GM12864 (cell line): ENCODE data around the gene SULT1A1.
"Not testable (repeated sequence)": the region's sequence is repeated elsewhere in the genome, so short reads cannot be mapped to it uniquely, and the experiment has no call there.

Experiments used
- DNase-seq: peaks from one replicate; pipeline ENCODE4 v3.0.0-alpha.2; 2011; ENCODE audit warnings: low read depth
- H3K4me3 ChIP-seq: 2 replicates; pipeline ENCODE4 v1.5.1; 2011; ENCODE audit warnings: mild to moderate bottlenecking, low read depth, low read length, control low read depth
- TF ChIP-seq, protein P1 (sequence below): IDR thresholded peaks from 2 replicates; pipeline ENCODE4 v1.5.1; 2011; ENCODE audit warnings: low read depth, mild to moderate bottlenecking, moderate library complexity, low read length, control low read depth, inconsistent platforms; ENCODE audit errors: missing control alignments

The SULT1A1 gene

GRCh38 chr16:28569968-28570752 lies 39.7 kb downstream of the SULT1A1 start:
- no peak for DNase-seq
- H3K4me3 ChIP-seq: no peak overlapping the region
- TF ChIP-seq, protein P1, sequence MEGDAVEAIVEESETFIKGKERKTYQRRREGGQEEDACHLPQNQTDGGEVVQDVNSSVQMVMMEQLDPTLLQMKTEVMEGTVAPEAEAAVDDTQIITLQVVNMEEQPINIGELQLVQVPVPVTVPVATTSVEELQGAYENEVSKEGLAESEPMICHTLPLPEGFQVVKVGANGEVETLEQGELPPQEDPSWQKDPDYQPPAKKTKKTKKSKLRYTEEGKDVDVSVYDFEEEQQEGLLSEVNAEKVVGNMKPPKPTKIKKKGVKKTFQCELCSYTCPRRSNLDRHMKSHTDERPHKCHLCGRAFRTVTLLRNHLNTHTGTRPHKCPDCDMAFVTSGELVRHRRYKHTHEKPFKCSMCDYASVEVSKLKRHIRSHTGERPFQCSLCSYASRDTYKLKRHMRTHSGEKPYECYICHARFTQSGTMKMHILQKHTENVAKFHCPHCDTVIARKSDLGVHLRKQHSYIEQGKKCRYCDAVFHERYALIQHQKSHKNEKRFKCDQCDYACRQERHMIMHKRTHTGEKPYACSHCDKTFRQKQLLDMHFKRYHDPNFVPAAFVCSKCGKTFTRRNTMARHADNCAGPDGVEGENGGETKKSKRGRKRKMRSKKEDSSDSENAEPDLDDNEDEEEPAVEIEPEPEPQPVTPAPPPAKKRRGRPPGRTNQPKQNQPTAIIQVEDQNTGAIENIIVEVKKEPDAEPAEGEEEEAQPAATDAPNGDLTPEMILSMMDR: no peak

DNA sequence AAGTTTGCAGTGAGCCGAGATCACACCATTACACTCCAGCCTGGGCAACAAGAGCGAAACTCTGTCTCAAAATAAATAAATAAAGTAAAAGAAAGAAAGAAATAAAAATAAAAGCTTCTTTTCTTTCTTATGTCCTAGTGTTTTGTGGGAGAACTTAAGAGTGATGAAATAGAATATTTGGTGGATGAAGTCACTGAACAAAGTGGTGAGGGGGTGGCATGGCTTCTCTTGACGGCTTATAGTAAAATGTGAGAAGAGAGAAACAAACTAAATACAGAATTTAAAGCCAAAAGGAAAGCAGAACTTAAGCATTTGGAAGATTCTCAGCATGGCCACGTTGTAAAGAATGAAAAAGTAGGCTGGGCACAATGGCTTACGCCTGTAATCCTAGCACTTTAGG lies 40.8 kb downstream of the SULT1A1 start:
- TF ChIP-seq, protein P1: no peak
- H3K4me3 ChIP-seq: no peak overlapping the region
- no peak for DNase-seq

DNA sequence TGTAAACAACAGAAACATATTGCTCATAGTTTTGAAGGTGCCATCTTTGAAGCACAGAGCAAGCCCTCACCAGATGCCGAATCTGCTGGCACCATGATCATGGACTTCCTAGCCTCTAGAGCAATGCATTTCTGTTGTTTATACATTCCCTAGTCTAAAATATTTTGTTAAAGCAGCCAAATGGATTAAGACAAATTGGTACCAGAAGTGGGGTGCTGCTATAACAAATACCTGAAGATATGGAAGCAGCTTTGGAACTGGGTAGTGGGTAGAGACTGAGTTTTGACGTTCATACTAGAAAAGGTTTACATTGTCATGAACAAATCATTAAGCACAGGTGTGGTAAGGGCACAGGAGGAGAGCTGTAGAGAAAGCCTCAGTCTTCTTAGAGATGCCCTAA lies 42.6 kb downstream of the SULT1A1 start:
- no peak overlapping the region for H3K4me3 ChIP-seq
- no peak for DNase-seq

GRCh38 chr16:28566233-28566925 lies 43.5 kb downstream of the SULT1A1 start:
- DNase-seq, H3K4me3 ChIP-seq: not testable (repeated sequence)

More for the DNA sequence above, 42.6 kb downstream of the SULT1A1 start:
- TF ChIP-seq, protein P1: no peak

GRCh38 chr16:28563218-28563617 lies 46.6 kb downstream of the SULT1A1 start:
- no peak for DNase-seq
- TF ChIP-seq, protein P1: no peak
- no peak overlapping the region for H3K4me3 ChIP-seq

DNA sequence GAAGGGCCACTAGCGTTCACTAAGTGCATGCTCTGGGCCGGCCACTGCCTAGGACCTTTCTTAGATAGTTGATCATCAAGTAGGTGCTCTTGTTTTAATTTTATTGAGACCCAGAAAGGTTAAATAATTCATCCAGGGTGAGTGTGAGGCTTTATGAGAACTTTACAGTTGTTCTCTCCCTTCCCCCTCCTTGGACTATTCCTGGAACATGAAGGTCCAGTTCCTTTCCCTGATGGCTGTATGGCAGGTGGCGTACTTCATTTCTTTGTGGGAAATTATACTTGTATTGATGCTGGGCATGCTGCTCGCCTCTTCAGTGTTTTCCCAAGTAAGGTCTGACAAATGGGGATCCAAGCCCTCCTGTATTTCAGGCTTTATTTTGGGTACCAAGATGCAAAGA lies 47.6 kb downstream of the SULT1A1 start:
- H3K4me3 ChIP-seq: no peak overlapping the region
- TF ChIP-seq, protein P1: no peak
- no peak for DNase-seq

DNA sequence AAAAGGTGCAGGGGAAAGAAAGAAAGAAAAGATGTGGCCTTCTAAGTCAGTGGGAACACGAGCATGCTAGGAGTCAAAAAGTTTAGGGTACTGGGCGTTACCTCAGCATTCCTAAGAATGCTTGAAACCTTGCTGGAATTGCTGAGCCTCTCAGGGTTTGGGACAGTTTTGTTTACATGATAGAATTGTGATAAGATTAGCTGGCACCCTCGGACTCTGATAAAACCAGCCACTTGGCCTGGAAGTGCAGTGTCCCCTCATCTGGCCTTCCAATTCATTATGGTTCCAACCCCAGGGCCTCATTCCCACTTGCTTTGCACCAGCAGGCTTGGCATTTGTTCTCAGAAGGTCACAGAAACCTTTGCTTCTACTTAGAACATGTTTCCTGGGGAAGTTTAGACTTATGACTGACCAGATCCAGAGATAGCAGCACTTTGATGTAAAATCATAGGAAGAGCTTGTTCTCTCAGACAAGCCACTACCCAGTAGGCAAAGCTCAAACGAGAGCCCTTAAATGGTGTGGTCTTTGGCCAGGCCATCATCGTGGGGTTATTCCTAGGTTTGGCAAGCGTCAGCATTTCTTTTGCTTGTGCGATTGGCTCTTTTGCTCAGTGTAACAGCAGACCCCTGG lies 48.2 kb downstream of the SULT1A1 start:
- no peak overlapping the region for H3K4me3 ChIP-seq
- DNase-seq: no peak
- TF ChIP-seq, protein P1: no peak
